GM12878 (cell line): Measurements from ENCODE around the gene NEURL4. TPM values are rescaled to one million over a fixed set of nuclear protein-coding genes. Genes with fewer than 3 reads are reported as not detected.

Experiments
- BMI1 ChIP-seq: fragments of 450-650 bp; IDR thresholded peaks from 2 replicates; pipeline ENCODE4 v1.6.1; 2016; ENCODE audit warnings: mild to moderate bottlenecking, moderate library complexity, borderline replicate concordance
- CHD2 ChIP-seq: IDR thresholded peaks from 2 replicates; pipeline ENCODE4 v1.6.1; 2011; ENCODE audit warnings: low read depth, low read length, improper control_type of control experiment, borderline replicate concordance
- KAT2A ChIP-seq: conservative IDR thresholded peaks from 2 replicates; pipeline ENCODE4 v1.6.1; 2011; ENCODE audit warnings: low read depth, low read length; ENCODE audit not compliant: control insufficient read depth
- NBN ChIP-seq: fragments of 450-650 bp; IDR thresholded peaks from 2 replicates; pipeline ENCODE4 v1.6.1; 2016
- NR2F1 ChIP-seq: fragments of 450-650 bp; conservative IDR thresholded peaks from 2 replicates; pipeline ENCODE4 v1.6.1; 2017; ENCODE audit warnings: mild to moderate bottlenecking
- RB1 ChIP-seq: fragments of 450-650 bp; formaldehyde crosslinking; IDR thresholded peaks from 2 replicates; pipeline ENCODE4 v1.6.1; 2017; ENCODE audit warnings: mild to moderate bottlenecking, borderline replicate concordance
- SMARCA5 ChIP-seq: fragments of 450-650 bp; IDR thresholded peaks from 2 replicates; pipeline ENCODE4 v1.6.1; 2017; ENCODE audit warnings: mild to moderate bottlenecking
- polyA plus RNA-seq, 11 experiments: library from polyadenylated mRNA; depleted of rRNA in 4 of 11; unstranded in 6 of 11; stranded (reverse) in 5 of 11; fragments of >200 nt; fragmentation: Nextera tagmentation in 4 of 11; fragmentation: Illumina TruSeq in 1 of 11; extraction: Ambion mirVana in 4 of 11; extraction: Trizol in 1 of 11; gene quantifications; 1 replicate in 1 of 11; 2 replicates in 10 of 11; pipeline versions ENCODE4 v1.2.1 to v1.2.3, GENCODE V29; 2011 to 2016; ENCODE audit warnings: inconsistent platforms in 2 of 11, missing spikeins in 2 of 11, low read depth in 1 of 11
- total RNA-seq, 4 experiments: library from RNA; depleted of rRNA in 3 of 4; stranded (reverse); fragments of >200 nt in 3 of 4; fragmentation: Illumina TruSeq in 1 of 4; extraction: Trizol in 1 of 4; gene quantifications; 2 replicates each; pipeline versions ENCODE4 v1.2.1 to v1.2.3, GENCODE V29; 2013 to 2021
- TF ChIP-seq, protein P1 (sequence below): IDR thresholded peaks from 2 replicates; pipeline ENCODE4 v1.6.1; 2012; ENCODE audit warnings: low read length, inconsistent platforms
- TF ChIP-seq, protein P2 (sequence below): fragments of 450-650 bp; IDR thresholded peaks from 2 replicates; pipeline ENCODE4 v1.6.1; 2016; ENCODE audit warnings: mild to moderate bottlenecking, moderate library complexity, borderline replicate concordance

The NEURL4 gene
- total and polyA plus RNA-seq, 10 of the 15 experiments (the other 5 are each of a cell fraction or from before 2014, with no cell fraction given), result 0.03 to 41.9 (median 10.0) TPM

DNA sequence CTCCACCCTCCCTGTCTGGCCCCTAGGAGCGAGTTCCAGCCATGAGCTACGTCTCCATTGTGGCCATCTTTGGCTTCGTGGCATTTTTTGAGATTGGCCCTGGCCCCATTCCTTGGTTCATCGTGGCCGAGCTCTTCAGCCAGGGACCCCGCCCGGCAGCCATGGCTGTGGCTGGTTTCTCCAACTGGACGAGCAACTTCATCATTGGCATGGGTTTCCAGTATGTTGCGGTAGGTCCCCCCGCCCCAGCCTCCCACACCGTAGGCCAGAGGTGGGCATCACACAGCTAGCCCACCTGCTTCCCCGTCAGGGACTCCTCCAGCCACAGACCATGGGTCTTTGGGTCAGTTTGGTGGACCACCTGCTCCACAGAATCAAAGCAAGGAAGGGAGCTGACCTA is 43.5 kb downstream of the NEURL4 start (continued):
- TF ChIP-seq BMI1 (no peak), RB1 (no peak), NBN (no peak), SMARCA5 (no peak), KAT2A (no peak), CHD2 (no peak), NR2F1 (no peak)
- TF ChIP-seq, protein P1, sequence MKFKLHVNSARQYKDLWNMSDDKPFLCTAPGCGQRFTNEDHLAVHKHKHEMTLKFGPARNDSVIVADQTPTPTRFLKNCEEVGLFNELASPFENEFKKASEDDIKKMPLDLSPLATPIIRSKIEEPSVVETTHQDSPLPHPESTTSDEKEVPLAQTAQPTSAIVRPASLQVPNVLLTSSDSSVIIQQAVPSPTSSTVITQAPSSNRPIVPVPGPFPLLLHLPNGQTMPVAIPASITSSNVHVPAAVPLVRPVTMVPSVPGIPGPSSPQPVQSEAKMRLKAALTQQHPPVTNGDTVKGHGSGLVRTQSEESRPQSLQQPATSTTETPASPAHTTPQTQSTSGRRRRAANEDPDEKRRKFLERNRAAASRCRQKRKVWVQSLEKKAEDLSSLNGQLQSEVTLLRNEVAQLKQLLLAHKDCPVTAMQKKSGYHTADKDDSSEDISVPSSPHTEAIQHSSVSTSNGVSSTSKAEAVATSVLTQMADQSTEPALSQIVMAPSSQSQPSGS, result no peak
- TF ChIP-seq, protein P2, sequence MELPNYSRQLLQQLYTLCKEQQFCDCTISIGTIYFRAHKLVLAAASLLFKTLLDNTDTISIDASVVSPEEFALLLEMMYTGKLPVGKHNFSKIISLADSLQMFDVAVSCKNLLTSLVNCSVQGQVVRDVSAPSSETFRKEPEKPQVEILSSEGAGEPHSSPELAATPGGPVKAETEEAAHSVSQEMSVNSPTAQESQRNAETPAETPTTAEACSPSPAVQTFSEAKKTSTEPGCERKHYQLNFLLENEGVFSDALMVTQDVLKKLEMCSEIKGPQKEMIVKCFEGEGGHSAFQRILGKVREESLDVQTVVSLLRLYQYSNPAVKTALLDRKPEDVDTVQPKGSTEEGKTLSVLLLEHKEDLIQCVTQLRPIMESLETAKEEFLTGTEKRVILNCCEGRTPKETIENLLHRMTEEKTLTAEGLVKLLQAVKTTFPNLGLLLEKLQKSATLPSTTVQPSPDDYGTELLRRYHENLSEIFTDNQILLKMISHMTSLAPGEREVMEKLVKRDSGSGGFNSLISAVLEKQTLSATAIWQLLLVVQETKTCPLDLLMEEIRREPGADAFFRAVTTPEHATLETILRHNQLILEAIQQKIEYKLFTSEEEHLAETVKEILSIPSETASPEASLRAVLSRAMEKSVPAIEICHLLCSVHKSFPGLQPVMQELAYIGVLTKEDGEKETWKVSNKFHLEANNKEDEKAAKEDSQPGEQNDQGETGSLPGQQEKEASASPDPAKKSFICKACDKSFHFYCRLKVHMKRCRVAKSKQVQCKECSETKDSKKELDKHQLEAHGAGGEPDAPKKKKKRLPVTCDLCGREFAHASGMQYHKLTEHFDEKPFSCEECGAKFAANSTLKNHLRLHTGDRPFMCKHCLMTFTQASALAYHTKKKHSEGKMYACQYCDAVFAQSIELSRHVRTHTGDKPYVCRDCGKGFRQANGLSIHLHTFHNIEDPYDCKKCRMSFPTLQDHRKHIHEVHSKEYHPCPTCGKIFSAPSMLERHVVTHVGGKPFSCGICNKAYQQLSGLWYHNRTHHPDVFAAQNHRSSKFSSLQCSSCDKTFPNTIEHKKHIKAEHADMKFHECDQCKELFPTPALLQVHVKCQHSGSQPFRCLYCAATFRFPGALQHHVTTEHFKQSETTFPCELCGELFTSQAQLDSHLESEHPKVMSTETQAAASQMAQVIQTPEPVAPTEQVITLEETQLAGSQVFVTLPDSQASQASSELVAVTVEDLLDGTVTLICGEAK, result no peak
- TF ChIP-seq, all 136 proteins: peak for 0
